HAP-1 (cell line): Measurements from ENCODE around the gene BNIP3.

Experiments
- DNase-seq, 2 experiments: peaks; one replicate each; pipeline ENCODE4 v3.0.0-alpha.2; 2016 to 2020; ENCODE audit warnings: low spot score in 2 of 2
- H3K27me3 ChIP-seq: fragments of 250-450 bp; sonication (Bioruptor Pico); 2 replicates; pipeline ENCODE4 v1.5.1; 2020; ENCODE audit warnings: low read depth, mild to moderate bottlenecking, moderate library complexity
- H3K36me3 ChIP-seq: fragments of 250-450 bp; sonication (Bioruptor Pico); replicated peaks from 2 replicates; pipeline ENCODE4 v1.5.1; 2020; ENCODE audit warnings: mild to moderate bottlenecking
- H3K4me1 ChIP-seq: fragments of 250-450 bp; sonication (Bioruptor Pico); 2 replicates; pipeline ENCODE4 v1.5.1; 2020; ENCODE audit warnings: mild to moderate bottlenecking
- H3K4me3 ChIP-seq: fragments of 250-450 bp; sonication (Bioruptor Pico); 2 replicates; pipeline ENCODE4 v1.5.1; 2020; ENCODE audit warnings: mild to moderate bottlenecking, moderate library complexity
- H3K9me3 ChIP-seq: fragments of 250-450 bp; sonication (Bioruptor Pico); 2 replicates; pipeline ENCODE4 v1.5.1; 2020; ENCODE audit warnings: mild to moderate bottlenecking, moderate library complexity
- in situ Hi-C: fragments of 300-500 bp; cut with MboI; formaldehyde crosslinking; loops from 3 replicates; pipeline ENCODE4 v1.14.3; 2020; ENCODE audit warnings: low sequenced_read_pairs, inconsistent platforms, mixed read lengths

The BNIP3 gene

DNA sequence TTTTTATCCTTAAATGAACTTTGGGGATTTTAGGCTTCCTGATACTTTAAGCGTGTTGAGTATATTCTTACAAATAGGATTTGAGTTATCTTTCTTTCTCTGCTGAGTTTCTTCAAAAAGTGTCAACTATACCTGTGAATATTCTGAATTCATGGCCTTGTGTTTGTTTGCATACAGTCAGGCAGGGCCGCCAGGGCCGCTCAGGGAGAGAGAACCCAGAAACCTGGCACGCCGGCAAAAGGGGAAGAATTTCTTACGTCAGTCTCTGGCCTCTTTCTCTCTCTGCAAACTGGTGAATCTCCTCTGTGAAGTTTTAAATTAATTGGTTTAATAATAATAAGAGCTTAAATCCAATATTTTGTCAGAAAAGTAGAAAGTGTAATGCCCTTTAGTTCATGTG lies 29.3 kb upstream of the BNIP3 start:
- Histone ChIP-seq H3K36me3 (no peaks in the 10 kb centered on the region), H3K4me1 (no peaks in the 10 kb centered on the region), H3K4me3 (no peak overlapping the region), H3K9me3 (no peaks in the 10 kb centered on the region), H3K27me3 (peaks cover 3% of the 10 kb centered on the region)
- in situ Hi-C loops, result no loop called here
- no peak for DNase-seq

DNA sequence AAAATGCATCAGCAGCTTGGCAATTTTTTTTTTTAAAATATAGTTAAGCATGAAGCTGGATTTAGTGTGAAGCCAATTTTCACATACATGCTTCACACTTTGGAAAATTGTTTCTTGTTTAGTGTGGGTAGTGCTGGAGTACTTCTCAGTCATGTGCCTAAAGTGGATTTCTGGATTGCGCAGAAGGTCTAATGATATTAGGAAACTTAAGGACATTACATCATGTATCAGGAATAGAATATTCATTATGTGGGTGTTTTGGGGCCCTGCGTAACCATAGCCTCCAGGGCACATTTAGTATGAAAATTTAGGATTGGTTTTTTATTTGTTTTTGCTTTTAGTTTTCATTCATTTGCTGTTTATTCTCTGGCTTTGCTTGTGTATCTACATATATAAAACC lies 28.8 kb upstream of the BNIP3 start:
- Histone ChIP-seq H3K27me3 (peaks cover 3% of the 10 kb centered on the region), H3K9me3 (no peaks in the 10 kb centered on the region), H3K36me3 (no peaks in the 10 kb centered on the region), H3K4me3 (no peak overlapping the region), H3K4me1 (no peaks in the 10 kb centered on the region)
- no peak for DNase-seq
- in situ Hi-C loops, result no loop called here

DNA sequence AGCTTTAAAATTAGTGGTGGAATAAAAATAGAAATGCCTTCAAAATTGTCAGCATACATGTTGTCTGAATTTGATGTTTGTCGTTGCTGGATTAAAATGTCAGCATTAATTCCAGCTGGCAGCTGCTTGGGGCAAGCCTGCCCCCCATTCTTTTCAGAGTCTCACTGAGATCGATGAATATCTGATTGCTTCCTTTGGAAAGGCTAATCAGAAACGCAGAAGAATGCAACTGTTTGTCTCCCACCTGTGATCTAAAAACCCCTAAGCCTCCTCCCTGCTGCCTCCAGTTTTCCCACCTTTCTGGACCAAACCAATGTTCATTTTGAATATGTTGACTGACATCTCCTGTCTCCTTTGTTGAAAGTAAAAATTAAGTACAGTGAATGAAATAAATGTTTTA lies 27.9 kb upstream of the BNIP3 start:
- H3K27me3 ChIP-seq, result peaks cover 3% of the 10 kb centered on the region
- H3K4me3 ChIP-seq, result no peak overlapping the region
- H3K9me3 ChIP-seq, result no peaks in the 10 kb centered on the region
- DNase-seq, result no peak
- H3K36me3 ChIP-seq, result no peaks in the 10 kb centered on the region
- in situ Hi-C loops, result no loop called here
- H3K4me1 ChIP-seq, result no peaks in the 10 kb centered on the region

DNA sequence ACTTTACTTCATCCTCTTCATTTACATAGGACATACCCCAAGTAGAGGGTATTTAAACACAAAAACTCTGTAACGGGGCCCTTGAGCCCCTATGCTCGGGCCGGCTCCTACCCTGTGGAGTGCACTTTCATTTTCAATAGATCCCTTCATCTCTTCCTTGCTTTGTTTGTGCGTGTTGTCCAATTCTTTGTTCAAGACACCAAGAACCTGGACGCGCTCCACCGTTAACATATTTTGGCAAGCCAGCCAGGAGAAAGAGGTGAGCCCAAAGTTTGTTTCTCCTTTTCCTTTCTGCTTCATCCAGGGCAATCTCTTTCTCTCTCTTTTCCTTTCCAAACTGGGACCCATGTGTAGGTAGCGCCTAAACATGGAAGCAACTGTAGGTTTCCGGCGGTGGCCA lies 26.0 kb upstream of the BNIP3 start:
- in situ Hi-C loops, result no loop called here
- Histone ChIP-seq H3K36me3 (no peaks in the 10 kb centered on the region), H3K4me1 (no peaks in the 10 kb centered on the region), H3K4me3 (no peak overlapping the region), H3K9me3 (no peaks in the 10 kb centered on the region), H3K27me3 (peaks cover 3% of the 10 kb centered on the region)
- no peak for DNase-seq

DNA sequence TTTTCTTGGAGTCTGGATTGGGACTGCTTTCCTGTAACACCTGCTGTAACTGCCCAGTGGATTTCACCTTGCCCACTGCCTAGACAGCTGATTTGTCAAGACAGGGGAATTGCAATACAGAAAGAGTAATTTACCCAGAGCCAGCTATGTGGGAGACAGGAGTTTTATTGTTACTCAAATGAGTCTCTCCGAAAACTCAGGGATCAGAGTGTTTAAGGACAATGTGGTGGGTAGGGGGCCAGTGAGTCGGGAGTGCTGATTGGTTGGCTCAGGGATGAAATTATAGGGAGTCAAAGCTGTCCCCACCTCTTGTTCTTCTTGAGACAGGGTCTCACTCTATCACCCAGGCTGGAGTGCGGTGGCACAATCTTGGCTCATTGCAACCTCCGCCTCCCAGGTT lies 25.2 kb upstream of the BNIP3 start:
- H3K27me3 ChIP-seq, result peaks cover 3% of the 10 kb centered on the region; the same call in 1 of the 2 replicates
- DNase-seq, result no peak
- in situ Hi-C loops, result no loop called here

DNA sequence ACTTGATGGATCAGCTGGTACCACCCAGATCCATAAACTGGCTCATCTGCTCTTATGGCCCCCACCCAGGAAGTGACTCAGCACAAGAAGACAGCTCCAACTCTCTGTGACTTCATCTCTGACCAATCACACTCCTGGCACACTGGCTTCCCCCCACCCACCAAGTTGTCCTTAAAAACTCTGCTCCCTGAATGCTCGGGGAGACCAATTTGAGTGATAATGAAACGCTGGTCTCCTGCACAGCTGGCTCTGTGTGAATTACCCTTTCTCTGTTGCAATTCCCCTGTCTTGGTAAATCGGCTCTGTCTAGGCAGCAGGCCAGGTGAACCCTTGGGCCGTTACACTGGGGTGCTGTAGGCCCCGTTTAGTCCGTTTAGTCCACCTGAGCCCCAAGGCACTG lies 23.4 kb upstream of the BNIP3 start:
- DNase-seq, result no peak
- Histone ChIP-seq H3K36me3 (no peaks in the 10 kb centered on the region), H3K4me1 (no peaks in the 10 kb centered on the region), H3K9me3 (no peaks in the 10 kb centered on the region), H3K4me3 (no peak overlapping the region), H3K27me3 (peaks cover under 1% of the 10 kb centered on the region; the same call in 1 of the 2 replicates)
- in situ Hi-C loops, result no loop called here

More for the DNA sequence above, 25.2 kb upstream of the BNIP3 start:
- no peaks in the 10 kb centered on the region for H3K36me3 ChIP-seq
- no peak overlapping the region for H3K4me3 ChIP-seq
- H3K4me1 ChIP-seq, result no peaks in the 10 kb centered on the region
- H3K9me3 ChIP-seq, result no peaks in the 10 kb centered on the region

DNA sequence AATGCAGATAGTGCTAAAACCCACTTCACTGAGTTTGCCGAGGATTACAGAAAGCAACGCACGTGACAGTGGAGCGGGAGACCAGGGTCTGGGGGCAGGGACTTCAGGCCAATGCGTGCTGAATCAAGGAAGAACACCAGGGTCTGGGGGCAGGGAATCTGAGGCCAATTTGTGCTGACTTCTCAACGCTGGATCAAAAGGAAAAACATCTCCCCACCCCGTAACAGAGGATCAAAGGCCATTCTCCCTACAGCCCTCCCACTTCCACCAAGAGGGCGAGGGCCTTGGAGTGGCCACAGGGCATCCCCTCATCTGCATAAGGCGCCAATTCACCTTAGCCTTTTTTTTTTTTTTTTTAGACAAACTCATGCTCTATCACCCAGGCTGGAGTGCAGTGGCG lies 22.3 kb upstream of the BNIP3 start:
- H3K36me3 ChIP-seq, result no peaks in the 10 kb centered on the region
- in situ Hi-C loops, result no loop called here
- no peaks in the 10 kb centered on the region for H3K9me3 ChIP-seq
- DNase-seq, result no peak
- H3K4me3 ChIP-seq, result no peak overlapping the region
- H3K27me3 ChIP-seq, result no peaks in the 10 kb centered on the region
- no peaks in the 10 kb centered on the region for H3K4me1 ChIP-seq

DNA sequence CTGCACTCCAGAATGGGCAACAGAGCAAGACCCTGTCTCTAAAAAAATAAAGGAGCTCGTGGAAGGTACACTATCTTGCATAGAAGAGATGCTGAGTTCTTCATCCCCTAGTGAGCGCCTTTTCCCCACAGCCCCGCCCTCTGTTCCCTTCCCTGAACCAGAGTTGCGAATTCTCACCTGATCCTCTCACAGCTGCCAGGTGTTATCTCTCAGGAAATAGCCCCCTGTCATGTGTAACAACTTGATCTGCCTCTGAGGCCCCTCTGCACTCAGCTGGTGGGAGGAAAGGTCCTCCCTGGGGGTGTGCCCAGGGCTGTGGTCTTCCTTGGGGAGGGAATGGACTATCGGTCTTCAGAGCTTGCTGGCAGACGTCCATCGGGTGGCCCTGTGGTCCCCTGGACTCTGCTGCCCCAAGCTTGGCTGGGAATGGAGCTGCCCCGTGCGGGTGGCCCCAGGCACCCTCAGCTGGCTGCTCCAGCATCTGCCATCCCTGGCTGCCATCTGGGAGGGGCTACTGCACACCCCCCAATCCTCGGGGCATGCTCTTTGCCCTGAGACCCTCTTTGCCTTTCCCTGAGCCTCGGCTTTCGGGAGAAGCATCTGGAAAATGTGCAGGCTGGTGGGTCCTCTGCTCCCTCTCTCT lies 21.7 kb upstream of the BNIP3 start:
- H3K4me1 ChIP-seq, result no peaks in the 10 kb centered on the region
- no peaks in the 10 kb centered on the region for H3K9me3 ChIP-seq
- no peak for DNase-seq
- no peak overlapping the region for H3K4me3 ChIP-seq
- H3K36me3 ChIP-seq, result no peaks in the 10 kb centered on the region
- H3K27me3 ChIP-seq, result no peaks in the 10 kb centered on the region
- in situ Hi-C loops, result no loop called here

DNA sequence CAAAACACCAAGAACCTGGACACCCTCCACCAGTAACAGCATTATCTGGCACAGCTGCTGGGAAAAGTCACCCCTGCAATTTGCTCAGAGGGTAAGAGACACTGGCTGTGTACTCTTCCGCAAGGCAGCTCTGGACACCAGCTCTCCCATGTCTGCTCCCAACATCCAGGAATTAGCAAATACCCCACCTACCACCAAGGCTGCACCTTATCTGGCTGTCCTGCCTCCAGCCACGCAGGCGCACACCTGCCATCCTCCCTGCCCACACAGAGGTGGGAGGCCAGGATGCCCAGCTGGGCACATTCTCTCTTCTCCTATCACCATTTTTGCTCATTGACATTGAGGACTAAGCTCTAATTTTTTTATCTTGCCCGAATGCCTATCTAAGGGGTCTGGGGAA lies 20.3 kb upstream of the BNIP3 start:
- Histone ChIP-seq H3K4me3 (no peak overlapping the region), H3K9me3 (no peaks in the 10 kb centered on the region), H3K27me3 (no peaks in the 10 kb centered on the region), H3K36me3 (no peaks in the 10 kb centered on the region), H3K4me1 (peaks cover 12% of the 10 kb centered on the region)
- no peak for DNase-seq
- in situ Hi-C loops, result no loop called here

DNA sequence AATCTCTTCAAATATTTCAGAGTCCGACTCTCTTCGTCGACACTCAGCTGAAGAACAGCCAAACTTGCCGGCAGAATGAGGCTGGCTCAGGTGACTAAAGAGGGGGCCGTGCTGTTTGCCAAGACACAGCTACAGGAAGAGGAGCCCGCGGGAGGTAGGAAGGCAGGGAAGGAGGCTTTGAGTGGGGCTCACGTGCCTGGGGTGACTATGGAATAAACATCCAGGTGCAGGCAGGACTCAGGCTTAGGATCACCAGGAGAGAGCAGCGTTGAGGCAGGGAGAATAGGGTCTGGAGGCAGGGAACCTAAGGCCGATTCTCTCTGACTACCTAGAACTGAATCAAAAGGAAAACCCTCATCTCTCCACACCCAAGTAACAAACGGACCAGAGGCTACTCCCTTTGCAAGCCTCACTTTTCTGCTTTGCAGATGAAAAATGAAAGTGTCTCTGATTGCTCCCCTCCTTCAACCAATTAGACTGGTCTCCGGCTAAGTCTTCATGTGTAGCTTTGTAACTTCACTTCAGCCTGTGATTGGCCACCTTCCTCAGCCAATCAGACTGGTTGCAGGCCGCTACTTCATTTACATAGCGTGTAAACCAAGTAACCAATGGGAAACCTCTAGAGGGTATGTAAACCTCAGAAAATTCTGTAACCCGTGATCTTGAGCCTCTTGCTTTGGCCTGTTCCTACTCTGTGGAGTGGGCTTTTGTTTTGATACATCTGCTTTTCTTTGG lies 19.7 kb upstream of the BNIP3 start:
- no peaks in the 10 kb centered on the region for H3K27me3 ChIP-seq
- no peaks in the 10 kb centered on the region for H3K36me3 ChIP-seq
- H3K4me3 ChIP-seq, result no peak overlapping the region
- H3K4me1 ChIP-seq, result peaks cover 13% of the 10 kb centered on the region
- peak in 1 of 2 experiments; percentile 35 for DNase-seq
- H3K9me3 ChIP-seq, result no peaks in the 10 kb centered on the region
- in situ Hi-C loops, result no loop called here

DNA sequence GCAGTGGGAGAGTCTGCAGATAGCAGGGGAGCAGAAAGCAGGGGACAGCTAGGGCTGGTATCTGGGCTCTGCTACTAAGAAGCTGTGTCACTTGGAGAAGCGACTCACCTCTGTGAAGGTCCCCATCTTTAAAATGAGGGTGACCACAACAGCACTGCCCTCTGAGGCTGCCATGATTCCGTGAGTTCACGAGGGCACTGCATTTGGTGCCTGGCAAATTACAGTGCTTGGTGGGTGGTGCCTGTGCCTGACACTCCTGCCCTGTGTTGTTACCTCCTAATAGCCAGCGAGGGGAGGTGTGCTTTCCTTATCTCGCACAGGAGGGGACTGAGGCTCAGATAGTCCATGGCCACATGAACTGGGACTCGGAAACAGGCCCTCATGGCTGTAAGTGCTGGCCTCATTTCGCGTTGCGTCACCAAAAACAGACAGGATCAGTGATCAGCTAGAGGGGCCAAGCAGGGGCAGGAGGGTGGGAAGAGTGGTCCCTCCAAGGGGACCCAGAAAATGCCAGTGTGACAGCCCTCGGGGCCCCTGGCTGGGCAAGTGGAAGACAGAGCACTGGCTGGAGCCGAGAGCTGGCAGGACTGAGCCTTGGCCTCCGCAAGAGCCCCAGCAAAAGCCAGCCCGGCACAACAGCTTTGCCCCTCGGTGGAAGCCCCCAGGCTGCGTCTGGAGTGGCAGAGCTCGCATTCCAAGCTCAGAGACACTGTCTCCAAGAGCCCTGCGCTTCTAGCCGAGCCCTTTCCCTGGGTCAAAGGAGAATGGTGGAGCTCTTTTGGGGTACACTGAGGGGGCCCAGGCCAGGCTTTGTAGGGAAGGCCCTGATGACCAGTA lies 17.3 kb upstream of the BNIP3 start:
- Histone ChIP-seq H3K4me3 (no peak overlapping the region), H3K36me3 (no peaks in the 10 kb centered on the region), H3K27me3 (no peaks in the 10 kb centered on the region), H3K9me3 (no peaks in the 10 kb centered on the region), H3K4me1 (peaks cover 19% of the 10 kb centered on the region)
- in situ Hi-C loops, result no loop called here
- no peak for DNase-seq

DNA sequence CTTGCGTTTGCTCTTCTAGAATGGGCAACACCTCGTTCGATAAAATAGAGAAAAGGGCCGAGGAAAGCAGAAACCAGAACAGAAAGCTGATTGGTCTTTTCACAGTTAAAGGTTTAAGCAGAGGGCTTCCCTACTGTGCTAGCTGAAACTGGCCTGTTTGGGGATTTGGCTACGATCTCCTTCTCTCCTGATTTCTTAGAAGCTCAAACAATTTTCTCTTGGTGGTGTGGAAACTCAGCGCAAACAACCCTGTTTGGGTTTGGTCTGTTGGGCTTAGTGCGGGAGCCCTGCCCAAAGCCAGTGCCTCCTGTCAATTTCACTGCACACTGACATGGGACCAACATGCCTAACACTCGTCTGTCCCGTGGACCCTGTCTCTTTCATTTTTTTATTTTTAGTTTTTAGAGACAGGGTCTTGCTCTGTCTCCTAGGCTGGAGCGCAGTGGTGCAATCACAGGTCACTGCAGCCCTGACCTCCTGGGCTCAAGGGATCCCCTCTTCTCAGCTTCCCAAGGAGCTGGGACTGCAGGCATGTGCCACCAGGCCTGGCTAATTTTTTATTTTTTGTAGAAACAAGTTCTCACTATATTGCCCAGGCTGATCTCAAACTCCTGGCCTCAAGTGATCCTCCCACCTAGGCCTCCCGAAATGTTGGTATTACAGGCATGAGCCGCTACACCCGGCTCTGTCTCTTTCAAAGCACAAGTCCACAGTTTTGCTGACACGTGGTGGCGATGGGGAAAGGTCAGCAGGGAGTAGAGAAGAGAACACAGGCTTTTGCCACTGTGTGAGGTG lies 16.5 kb upstream of the BNIP3 start:
- no peaks in the 10 kb centered on the region for H3K36me3 ChIP-seq
- H3K4me3 ChIP-seq, result no peak overlapping the region
- H3K4me1 ChIP-seq, result peaks cover 19% of the 10 kb centered on the region
- no peaks in the 10 kb centered on the region for H3K9me3 ChIP-seq
- H3K27me3 ChIP-seq, result no peaks in the 10 kb centered on the region
- in situ Hi-C loops, result no loop called here
- no peak for DNase-seq

DNA sequence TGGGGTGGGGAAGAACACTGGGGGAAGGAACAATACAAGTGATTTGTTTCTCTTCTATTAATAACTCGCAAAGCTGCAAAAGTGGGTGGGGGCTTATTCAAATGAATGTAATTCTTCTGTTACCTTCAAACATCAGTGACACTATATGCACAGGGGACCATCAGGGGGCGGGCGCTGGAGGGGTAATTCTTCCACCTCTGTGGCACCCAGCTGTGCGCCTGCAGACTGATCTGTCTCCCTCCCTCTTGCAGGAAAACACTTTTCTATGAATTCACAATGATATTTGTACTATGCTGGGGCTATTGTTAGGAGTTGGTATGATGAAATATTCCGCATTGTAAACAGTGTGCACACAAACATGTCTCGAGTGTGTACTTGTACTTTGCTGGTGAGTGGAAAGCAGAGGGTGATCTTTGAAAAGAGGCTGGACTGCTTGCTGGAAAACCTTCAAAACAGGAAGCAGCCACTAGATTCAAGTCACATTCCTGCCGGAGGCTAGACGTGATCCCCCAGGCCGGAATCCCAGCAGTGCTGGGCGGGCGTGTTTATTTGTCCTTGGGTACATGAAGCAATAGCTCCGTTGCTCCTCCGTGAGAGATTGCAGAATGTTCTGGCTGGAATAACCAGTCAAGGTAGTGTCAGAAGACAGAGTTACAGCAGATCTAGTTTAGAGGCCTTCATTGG lies 15.8 kb upstream of the BNIP3 start:
- no peaks in the 10 kb centered on the region for H3K27me3 ChIP-seq
- DNase-seq, result peak; percentile 32 to 63
- H3K9me3 ChIP-seq, result no peaks in the 10 kb centered on the region
- in situ Hi-C loops, result no loop called here
- H3K4me3 ChIP-seq, result no peak overlapping the region
- peaks cover 19% of the 10 kb centered on the region for H3K4me1 ChIP-seq
- no peaks in the 10 kb centered on the region for H3K36me3 ChIP-seq
